GM21447 (cell line): ENCODE data around the gene ZNF710.

Source experiments
- ATAC-seq: cut with Tn5 transposase; IDR thresholded peaks from one replicate; pipeline ENCODE4 v1.9.1; 2021; ENCODE audit not compliant: unreplicated experiment

The ZNF710 gene

DNA sequence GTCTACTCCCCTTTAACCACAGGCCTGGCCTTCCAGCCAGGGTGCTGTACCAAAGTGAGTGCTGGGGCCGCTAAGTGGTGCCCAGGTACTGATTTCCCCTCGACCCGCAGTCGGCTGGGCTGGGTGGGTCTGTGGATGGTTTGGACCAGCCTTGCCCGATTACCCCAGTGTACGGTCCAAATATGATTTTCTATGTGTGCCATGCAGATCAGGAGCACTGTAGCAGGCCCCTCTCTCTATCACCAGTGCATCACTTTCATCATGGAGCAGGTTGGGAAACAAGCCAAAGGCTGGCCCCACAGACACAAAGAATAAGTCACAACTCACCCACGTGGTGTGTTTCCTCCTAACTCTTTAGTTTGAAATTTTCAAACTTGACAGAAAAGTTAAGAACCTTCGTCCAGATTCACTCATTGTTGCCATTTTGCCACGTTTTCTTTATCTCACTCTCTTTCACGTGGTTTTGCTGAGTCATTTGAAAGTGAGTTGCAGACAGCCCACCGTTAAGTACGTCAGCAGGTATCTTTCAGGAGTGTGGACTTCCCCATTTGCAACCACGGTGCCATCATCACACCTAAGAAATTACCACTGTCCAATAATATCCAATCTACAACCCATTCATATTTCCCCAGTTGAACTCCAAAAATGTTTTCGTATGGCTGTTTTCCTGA is 37.0 kb downstream of the ZNF710 start:
- ATAC-seq: peak; percentile 69

DNA sequence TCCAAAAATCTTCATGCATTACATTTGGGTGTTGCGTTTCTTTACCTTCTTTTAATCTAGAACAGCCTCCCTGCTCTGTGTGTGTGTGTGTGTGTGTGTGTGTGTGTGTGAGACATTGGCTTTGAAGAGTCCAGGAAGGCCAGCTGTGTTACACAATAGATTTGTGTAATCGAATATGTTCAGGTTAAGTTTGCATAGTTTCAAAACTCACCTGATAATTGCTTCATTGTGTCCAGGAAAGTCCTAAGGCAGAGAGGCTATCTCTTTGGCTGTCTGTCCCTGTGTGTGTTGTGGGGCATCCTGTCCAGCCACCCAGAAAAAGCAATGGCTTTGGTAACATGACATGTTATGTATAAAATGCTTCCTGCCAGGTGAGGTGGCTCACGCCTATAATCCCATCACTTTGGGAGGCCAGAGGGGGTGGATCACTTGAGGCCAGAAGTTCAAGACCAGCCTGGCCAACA is 37.5 kb downstream of the ZNF710 start:
- no peak for ATAC-seq

DNA sequence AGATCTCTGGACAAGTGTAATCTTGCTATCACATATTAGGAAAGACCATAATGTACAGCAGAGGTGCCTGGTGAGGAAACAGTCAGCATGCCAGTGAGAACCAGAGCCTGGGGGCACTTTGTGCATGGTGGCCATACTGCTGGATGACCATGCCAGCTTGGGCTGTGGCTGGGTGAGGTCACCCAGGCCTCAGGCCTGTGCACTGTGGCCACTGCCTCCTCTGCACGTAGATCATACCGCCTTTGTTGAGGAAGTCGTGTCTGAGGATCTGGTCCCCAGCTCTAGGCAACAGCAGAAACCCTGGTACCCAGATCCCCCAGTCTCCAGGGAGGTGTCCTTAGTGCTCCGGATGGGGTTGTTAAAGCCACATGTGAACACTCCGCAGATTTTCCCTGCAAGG is 38.9 kb downstream of the ZNF710 start:
- no peak for ATAC-seq

DNA sequence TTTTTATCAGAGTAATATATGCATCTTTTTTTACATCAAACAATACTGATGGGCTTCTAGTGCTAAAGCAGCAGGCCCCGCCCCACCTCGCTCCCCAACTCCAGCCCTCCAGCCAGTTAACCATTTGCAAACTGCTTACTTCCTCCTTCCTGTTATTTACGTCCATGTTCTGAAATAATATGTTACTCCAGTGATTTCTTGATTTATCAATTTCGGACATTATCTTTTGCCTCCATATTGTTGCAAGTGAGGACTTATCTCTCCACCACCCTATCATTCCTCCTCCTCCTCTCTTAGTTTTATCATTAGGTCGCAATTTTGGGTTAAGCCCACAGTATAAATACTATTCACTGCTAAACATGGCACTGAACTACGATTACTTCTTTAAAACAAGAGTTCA is 39.5 kb downstream of the ZNF710 start:
- ATAC-seq: no peak

DNA sequence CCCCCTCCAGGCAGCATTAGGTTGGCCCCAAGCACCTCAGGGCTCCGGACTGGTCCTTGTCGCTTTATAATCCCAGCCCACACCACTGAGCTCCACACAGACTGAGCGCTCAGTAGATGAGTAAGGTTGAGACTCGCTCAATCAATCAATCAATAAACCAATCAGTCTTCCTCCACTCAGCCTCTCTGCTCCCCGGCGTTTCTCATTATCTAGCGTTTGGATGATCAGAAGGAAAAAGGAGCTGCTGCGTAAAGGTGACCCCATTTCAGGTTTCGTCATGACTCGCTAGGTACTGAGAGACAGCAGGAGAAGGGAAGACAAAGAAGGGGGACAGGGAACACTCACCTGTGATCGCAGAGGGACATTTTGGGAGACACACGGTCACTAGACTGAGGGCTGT is 41.2 kb downstream of the ZNF710 start:
- ATAC-seq: no peak

DNA sequence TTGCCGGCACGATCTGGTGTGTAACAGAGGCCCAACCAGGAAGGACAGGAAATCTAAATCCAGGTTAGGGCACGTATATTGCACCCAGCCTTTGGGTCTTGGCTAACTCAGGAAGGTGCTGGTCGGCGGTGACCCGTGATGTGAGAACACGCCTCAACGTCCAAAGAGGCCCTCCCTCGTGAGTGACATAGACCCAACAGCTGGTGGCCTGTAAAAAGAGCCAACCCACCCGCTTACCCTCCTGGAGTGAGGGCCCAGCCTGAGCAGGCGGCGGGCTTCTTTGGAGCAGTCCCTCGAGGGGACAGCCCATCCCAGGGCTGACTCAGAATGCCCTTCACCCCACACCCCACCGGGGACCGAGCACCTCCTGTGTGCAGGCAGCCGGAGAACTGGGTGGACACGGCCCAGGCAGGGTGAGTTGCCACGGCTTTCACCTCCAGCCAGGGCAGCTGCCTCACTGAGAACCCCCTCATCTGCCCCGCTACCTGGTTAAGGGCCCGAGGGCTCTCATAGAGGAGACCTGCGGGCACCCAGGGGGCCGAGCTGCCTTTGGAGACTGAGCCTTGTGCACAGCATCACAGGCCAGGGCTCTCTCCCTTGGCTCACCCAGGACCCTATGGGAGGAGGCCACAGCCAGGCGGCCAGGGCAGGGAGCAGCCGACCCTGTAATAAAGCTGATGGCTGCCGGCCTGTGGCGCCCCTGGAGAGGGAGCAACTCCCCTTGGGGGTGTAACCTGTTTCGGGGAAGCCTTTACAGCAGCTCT is 41.8 kb downstream of the ZNF710 start:
- no peak for ATAC-seq

DNA sequence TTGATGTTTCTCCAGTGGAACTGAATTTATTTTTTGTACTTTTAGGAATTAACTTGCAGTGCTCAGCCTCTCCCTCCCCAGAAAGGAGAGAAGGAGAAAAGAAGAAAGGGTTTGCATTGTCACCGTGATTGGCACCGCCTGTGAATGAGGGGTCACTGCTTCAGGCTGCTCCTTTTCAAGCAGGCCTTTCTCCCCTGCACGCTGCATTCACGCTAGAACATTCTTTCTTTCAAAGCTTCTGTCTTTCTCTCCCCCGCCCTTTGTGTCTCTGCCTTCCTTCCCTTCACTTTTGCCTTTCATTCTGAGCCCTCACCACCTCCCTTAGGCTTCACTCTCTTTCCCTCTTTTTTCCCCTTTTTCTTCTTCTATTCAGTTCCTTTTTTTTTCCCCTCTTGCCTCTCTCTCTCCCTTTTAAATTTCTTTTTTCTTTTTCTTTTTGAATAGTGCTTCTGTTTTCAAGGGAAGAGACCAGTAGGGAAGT is 42.4 kb downstream of the ZNF710 start:
- no peak for ATAC-seq

DNA sequence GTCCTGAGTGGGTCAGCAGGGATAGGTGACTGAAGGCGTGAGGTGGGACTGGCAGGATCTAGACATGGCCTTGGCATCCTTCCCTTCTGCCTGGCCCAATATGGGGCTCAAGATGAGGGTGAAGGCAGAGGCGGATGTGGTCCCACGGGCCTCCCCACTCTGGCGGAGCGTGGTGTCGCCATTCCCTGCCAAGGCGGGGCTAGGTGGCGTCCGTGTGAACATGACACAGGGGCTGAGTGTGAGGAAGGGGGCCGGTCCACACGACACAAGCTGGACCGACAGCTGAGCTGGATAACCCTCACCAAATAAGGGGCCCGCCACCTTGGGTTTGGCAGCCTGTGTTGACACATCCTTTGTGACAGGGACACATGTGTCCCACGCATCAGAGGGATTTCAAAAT is 43.1 kb downstream of the ZNF710 start:
- no peak for ATAC-seq

DNA sequence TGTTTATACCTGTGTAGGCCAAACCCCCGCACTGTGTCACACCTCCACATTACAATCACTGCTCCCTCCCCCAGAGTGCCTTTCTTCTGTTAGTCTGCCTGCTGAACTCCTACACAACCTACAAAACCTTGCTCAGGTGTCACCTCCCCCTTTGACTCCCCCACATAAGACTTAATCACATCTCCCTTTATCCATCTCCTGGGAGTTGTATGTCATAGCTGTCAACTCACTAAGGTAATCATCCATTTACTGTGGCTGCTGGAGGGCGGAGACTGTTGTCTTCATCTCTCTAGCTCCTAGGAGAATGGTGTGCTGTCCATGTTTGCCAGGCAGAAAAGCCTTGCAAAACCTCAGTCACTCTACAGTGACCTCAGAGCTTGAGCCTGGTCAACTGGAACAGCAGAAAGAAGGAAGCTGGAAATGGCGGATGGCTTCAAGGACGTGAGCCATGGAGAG is 43.8 kb downstream of the ZNF710 start:
- no peak for ATAC-seq

DNA sequence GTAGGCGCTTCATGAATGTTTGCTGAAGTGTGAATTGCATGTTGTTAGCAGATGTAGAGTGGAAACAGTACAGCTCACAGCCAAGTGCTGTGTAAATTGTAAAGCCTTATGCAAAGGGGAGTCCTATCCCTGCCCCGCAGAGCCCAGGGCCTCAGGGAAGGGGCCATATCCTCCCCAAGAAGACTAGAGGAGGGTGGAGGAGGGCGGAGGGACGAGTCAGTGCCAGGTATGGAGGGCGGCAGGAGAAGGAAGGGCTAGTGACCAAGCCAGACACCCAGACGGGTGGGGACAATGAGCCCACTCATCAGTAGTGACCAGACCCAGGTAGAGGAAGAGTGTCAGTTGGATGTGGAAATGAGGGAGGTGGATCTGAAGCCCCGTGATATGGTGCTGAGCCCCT is 45.2 kb downstream of the ZNF710 start:
- no peak for ATAC-seq

DNA sequence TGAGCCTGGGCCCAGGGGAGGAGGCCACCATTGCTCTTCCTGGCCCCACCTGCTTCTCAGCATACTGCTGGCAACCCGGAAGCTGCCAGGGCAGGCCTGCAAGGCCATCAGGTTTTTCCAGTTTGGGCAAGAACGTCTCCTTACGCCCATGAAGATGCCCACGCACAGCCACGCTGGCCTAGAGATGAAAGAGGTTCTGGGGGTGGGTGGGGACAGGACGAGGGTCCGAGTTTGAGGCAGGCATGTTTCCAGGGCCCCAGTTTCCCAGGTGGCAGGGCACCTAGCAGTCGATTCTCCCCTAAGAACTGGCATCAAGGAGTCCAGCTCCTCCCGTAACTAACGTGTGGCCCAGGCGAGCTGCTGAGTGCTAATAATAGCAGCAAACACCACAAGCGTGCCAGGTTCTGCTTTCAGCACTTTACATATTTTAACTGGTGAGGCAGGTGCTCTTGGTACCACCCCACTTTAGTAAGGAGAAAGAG is 45.8 kb downstream of the ZNF710 start:
- peak; percentile 80 for ATAC-seq

DNA sequence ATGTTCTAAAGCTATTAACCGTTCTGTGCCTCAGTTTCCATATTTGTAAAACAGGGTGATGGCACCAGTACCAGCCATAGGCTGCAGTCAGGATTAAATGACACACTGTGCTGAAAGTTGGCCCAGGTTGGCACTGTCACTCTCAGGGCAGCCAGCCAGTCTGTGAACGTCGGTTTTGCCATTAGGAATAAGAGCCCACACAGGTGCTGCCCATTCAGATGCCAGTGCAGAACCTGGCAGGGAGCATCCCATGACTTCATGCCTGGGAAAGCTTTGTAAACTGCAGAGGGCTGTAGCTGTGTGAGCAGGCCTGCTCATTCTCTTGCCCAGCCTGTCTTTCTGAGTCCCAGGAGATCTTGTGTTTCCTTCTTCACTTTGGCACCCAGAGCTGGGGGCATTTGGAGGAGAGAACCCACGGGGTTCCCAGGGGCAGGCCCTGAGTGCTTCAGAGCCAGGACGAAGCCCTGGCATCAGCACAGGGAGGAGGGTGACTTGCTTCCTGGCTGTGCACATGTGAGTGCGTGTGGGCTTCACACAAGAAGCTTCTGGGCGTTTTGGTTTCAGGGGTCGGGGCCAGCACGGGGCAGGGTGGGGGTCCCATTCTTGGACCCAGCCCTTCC is 46.9 kb downstream of the ZNF710 start:
- ATAC-seq: no peak

DNA sequence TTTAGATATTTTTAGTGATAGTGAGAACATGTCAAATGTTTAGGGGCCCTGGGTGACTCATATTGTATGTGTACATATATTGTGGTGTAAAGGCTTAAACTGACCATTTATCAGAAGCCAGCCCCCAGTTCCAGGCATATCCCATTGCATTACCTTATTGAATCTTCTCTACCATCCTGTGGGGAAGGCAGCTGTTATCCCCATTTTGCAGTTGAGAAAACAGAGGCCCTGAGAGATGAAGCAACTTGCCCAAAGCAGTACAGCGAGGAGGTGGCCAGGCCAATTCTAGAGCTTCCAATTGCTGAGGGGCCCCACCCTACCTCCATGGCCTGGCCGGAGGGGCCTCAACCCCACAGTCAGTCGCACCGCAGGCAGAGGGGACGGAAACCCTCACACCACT is 47.9 kb downstream of the ZNF710 start:
- no peak for ATAC-seq

DNA sequence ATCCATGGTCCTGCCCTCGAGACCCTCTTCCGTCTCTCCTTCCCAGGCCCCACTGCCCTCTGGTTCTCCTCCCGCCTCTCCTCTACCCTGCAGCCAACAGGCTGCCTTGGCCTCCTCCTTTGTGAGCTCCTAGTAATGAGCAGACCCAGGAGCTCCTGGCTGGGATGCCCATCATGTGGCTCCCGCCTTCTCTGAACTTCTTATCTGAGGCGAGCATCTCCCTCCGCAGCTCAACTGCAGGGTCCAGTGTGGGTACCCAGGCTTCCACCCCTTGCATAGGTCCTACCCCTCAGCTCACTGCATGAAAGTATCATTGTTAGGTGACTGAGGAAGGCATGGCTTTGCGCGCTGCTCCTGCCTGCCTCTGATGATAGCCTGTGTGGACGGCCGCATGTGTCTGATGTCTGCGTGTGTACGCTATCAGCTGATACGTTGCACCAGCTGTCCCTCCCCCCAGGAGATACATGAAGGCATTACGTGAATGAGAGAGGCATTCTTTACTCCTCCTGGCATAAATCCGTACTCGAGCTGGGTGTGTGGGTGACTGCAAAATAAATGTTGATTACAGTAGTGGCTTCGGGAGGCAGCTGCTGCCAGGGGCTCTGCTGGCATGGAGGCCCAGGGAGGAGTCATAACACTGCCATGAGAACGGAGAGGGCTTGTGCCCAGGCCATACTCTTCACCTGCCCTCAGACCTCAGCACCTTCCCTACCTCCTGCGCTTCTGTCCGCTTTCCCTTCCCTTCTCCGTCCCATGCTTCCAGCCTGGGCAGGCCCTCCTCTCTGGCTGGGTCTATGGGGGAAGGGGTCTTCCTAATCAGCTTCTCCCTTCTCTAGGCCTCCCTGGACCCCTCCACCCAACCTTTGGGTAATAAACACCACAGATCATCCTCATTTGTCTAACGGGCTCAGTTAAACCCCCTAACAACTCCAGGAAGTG is 48.8 kb downstream of the ZNF710 start:
- no peak for ATAC-seq

DNA sequence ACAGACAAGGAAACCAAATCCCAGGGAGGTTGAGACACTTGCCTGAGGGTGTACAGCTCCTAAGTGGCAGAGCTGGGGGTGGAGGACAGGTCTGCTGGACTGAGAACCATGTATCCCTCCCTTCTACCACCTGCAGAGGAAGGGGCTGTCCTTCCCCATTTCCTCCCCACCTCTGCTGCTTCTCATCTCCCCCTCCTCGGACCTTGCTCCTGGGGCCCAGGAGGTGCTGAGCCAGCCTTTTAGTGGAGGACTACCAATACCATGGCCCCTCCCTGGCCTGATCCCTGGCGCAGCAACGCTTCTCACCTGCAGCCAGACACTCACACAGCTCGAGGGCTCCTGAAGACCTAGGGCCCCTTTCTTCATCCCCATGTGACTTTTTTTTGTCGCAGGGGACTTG is 50.8 kb downstream of the ZNF710 start:
- no peak for ATAC-seq

DNA sequence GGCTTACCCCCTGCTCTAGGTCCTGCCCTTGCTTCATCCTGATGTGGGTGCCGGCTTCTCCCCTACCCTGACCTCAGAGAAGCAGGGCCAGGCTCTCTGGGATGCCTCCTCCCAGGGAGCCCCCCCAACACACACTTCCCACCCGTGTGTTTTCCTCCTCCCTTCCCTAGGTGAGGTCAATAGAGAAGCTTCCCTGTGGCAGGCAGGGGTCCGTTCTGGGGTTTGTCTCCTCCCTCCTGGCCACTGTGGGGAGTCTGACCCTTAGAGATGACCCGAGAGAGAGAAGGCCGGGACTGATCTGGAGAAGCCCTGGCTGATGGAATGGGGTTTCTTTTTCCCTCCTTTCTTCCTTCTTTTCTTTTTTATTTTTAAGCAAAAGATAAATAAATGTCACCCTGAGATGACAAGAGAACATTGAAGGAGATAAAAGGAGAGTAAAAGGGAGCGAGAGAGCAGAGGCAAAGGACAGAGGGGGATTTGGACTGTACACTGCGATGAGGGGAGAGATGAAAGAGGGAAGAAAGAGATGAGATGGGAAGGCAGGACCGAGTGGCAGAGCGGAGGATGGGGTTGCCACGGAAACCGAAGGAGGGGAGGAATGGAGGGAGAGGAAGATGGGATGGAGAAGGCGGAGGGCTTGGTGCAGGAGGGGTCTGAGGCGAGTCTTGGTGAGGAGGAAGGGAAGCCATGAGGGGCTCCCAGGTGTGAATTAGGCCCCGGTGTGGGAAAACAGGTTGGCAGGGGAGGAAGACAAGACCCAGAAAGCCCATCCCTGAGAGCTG is 52.8 kb downstream of the ZNF710 start:
- ATAC-seq: no peak

DNA sequence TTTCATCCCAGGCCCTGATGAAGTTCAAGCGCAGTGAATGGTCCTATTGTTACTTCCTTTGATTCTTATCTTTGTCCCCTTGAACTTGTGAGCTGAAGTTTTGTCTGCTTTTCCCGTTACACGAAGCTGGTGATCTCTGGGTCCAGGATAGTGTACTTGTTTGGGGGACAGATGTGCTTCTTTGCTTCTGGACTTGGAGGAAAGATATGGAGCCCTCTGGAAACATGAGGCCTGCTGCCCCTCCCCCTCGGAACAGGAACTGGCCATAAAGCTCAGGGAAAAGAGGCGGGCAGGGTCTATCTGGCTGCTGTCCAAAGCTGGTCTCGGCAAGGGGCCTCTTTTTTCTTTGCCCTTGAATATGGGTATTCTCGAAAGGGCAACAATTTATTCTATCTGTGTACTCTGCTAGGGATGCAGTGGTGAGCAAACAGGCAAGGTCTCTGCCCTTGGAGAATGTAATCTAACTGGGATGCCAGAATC is 53.5 kb downstream of the ZNF710 start:
- ATAC-seq: no peak

DNA sequence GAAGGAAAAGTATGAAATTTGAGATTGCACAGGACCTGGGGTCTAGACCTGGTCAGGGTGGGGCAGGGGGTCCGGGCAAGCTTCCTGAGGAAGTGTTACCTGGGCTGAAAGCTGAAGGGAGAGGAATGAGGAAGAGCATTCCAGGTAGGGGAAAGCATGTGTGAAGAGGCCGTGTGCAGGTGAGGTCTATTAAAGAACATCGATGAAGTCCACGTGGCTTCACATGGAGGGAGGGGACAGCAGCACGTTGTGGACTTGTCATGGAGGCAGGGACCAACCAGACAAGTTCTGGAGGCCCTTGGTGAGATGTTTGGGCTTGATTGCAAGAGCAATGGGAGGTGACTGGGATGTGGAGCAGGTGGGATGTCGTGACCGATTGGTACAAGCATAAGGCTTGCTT is 54.1 kb downstream of the ZNF710 start:
- no peak for ATAC-seq

DNA sequence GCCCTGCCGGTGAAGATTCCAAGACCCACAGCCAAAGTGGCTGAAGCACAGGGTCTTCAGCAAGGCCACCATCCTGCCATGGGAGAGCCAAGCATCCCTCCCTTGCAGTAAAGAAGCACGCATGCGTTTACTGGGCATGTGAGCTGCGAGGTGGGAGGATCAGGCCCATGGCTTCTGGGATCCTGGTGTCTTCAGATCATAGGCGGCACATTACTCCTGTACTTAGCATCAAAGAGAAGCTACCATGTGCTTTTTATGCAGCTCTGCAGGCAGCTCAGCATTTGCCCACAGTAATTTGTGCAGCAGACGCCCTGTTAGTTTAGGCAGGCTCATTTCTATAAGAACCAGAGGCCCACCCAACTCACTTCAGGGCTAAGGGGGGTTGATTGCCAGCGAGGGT is 55.4 kb downstream of the ZNF710 start:
- ATAC-seq: no peak

DNA sequence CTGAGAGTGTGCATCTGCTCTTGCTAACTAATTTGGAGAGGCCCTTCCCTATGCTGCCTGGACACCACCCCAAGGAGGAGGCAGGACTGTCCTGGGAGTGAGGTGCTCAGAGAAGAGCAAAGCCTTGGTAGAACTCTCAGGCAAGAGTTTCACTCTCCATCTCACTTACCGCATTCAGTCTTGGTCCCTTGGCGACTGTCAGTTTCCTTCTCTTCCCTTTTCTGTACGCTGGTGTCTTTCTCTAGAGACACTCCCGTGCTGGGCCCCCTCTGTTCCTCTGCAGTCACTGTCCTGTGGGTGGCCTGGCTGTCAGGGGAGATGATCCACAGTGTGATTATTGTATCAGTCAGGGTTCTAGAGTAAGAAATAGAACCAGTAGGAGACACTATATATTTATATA is 57.2 kb downstream of the ZNF710 start:
- ATAC-seq: peak; percentile 43
